Embryonic facial prominence (tissue), 1 donor: ENCODE measurements around the gene SIAH1.
"Not testable (repeated sequence)": the region's sequence is repeated elsewhere in the genome, so short reads cannot be mapped to it uniquely, and the experiment has no call there.

Experiments
- DNase-seq: peaks from one replicate; pipeline ENCODE4 v3.0.0-alpha.2; 2016; ENCODE audit errors: extremely low spot score

Gene SIAH1

DNA sequence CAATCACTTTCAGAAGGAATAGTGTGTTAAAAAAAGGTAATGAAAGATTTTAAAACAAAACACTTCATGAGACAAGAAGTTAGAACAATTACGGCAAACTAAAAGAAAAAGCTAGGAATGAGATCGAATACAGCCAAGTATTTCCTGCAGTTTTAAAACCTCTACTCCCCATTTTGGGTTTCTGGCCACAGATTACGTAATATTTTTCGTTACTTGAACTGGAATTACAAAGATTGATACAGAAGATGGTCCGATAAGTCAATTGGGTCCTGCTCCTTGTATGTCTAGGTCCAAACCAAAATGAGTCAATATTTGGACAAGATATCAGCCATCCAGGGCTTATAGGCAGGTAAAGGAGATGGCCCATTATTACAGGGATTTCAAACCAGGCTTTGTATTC is 52.2 kb downstream of the SIAH1 start:
- no peak for DNase-seq

DNA sequence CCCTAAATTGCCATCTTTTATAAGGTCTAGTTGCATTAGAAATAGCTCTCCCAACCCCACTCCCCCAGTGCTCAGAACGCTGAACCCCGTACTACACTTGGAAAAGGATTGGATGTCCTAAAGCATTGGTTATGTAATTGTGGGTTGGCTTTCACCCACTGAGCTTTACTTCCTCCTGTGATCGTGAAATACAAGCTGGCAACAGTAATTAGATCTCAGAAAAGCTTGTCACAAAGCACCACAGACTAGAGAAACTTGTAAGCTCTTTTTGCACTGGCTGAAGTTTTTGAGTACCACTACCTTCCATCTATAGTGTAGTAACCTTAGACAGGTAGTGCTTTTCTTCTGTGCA is 54.4 kb downstream of the SIAH1 start:
- no peak for DNase-seq

DNA sequence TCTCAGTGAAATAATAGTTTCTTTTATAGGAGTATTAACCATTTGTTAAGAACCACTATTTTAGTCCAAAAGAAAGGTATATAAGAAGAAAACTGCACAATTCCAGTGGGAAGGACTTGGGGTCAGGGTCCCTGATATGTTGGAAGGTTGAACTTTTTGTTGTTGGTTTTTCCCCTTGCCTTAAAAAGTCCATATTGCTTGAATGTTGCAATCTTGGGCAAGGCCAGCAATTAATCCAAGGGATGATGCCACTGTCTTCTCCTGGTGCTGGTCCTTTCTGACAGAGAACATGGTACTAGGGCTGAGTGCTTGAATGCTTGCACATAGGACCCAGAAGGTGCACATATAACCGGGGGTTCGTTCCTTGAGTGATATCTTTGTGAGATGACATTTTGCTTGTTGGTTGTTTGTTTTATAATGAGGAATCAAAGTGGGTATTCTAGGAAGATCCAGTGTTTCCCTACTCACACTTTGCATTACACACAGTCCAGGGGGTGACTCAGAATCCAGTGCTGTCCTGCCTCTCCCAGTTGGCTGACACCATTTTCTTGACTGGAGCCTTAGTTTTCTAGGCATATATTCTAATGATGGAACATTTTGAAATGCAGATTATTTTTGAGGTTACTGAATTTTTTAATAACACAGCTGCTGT is 54.9 kb downstream of the SIAH1 start:
- DNase-seq = no peak

DNA sequence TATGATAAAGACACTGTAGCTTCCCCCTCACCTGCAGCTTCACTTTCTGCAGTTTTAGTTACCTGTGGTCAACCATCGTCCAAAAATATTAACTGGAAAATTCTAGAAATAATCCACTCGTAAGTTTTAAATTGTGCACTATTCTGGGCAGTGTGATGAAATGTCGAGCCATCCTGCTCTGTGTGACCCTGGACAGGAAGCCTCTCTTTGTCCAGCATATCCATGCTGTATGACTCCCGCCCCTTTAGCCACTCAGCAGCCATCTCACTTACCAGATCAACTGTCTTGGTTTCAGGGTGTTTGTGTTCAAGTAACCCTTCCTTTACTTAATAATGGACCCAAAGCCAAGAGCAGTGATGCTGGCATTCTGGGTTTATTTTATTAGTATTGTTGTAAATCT is 56.1 kb downstream of the SIAH1 start:
- DNase-seq = no peak

DNA sequence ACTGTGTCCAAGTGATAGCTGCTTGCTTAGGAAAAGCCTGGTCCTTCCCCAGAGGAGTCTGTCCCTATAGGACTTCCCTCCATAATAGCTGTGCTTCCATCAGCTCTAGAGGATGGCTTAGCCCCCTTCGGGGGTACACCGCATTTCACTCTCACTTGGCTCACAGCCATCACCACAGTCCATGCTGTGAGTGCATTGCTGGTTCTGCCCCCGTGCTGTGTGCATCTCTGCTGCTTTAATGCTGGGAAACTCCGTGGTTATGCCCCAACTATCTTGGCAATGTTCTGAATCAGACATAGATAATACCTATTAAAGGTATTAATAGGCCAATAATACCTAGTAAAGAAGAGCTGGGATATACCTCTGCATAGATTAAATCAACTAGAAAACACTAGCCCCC is 58.3 kb downstream of the SIAH1 start:
- DNase-seq = no peak

DNA sequence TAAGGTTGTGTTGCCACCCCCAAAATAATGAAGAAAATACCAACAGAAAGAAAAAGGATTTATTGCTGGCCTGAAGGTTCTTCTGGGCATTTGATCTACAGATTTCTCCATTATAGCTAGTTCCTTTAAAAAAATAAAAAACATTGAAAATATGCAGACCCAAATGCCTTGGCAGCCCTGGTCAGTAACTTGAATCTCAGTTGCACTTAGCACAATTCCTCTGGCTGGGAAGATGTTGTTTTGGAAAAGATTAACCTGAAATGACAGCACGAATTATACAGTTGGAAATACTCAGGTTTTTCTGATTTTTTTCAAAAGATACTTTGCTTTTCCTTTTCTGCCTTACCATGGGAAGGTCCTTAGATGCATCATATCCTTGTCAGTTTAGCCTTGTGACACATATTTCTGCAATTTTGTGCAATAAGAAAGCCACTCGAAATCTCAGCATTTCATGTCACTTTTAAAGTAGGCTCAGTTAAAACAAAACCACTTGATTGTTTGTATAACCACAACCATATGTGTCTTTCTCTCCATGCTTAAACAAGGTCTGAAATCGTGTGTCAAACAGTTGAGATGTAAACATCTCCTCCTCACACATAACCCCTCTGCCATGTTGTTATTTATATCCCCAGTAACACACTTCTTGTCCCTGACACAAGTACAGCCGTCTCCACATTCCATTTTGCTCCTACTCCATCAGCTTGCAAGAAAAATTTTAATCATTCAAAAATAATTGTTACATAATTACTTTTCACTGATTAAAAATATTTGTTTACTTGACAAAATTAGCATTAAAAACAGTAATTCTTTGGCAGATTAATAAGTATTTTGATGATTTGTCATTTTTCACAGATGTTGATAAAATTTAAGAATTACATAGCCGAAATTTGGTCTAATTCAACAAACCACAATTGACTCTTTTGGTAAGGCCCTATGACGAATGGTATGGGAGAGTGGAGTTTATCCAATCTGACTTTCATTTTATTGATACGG is 61.1 kb downstream of the SIAH1 start:
- no peak for DNase-seq

DNA sequence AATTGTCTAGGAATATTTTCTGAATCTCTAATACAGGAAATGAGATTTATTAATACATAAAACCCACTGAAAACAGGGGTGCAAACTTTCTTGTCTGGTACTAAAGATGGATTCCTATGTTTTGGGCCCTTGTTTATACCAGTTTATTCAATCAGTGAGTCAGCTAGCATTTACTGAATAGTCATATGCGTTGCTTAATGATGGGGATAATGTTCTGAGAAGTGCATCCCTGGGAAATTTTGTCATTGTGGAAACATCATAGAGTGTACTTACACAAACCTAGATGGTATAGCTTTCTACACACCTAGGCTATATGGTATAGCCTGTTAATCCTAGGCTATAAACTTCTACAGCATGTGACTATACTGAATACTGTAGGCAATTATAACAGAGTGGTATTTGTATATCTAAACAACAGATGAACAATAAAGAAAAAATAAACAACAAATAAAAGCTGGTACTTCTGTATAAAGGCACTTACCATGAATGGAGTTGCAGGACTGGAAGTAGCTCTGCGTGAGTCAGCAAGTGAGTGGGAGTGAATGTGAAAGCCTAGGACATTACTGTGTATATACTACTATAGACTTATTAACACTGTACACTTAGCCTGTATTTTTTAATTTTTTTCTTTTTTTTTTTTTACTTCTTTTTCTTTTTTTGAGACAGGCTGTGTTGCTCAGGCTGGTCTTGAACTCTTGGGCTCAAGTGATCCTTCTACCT is 63.7 kb downstream of the SIAH1 start:
- no peak for DNase-seq

DNA sequence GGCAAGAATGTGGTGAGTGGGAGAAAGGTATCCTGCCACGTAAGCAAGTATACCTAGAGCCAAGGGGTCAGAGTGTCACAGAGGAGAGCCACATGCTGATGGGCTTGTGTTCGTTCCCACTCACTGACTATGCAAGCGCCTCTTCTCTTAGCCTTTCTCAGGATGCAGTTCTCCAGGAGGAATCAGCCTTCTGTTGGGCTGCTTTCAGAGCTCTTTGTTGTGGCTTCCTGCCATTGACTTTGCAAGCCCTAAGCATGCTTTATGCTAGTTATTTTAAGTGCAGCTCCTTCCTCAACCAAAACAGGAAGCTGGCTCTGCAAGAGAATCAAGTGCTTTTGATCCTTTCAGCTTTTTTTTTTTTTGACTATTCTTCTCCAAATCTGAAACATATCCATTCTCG is 66.6 kb downstream of the SIAH1 start:
- DNase-seq = no peak

DNA sequence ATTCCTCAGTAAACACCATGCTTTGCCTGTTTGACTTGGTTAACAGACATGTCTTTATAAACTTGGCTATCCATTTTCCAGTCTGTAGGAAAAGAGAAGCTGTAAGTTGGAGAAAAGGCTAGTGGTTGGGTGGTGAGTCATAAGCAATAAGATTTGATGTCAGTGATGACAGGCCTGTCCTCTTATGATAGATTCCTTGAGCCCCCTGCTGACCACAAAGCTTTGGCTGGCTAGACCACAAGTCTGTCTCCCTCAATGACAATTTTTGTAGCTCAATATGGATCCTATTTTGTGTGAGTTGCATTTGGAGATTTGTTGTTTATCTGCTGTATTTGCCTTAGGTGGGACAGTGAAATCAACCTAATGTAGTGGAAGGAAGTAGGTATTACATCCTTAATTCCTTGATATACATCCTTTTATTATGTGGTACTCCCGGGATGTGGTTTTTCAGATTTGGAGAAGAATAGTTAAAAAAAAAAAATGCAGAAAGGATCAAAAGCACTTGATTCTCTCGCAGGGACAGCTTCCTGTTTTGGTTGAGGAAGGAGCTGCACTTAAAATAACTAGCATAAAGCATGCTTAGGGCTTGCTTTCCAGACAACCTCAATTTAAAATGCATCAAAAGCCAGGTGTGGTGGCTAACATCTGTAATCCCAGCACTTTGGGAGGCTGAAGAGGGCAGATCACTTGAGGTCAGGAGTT is 67.4 kb downstream of the SIAH1 start:
- no peak for DNase-seq

DNA sequence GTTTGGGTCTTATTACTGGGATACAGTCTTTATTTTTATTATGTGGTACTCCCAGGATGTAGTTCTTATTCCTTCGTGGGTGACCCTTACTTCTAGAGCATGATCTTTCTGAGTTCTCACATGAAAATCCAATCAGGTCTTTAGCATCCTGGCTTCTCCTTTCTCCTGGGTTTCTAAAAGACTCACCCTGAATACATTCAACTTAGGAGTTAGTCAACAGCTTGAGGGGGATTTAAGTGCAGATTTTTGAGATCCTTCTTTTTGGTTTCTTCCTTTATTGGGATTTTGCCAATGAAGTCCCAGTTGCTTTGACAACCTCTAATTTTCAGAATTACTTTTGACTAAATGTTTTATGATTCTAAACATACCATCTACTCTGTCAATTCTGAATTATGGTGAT is 68.2 kb downstream of the SIAH1 start:
- DNase-seq = no peak

DNA sequence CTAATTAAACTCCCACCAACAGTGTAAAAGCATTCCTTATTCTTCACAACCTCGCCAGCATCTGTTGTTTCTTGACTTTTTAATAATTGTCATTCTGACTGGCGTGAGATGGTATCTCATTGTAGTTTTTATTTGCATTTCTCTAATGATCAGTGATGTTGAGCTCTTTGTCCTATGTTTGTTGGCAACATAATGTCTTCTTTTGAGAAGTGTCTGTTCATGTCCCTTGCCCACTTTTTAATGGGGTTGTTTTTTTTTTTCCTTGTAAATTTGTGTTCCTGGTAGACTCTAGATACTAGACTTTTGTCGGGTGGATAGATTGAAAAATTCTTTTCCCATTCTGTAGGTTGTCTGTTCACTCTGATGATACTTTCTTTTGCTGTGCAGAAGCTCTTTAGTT is 71.3 kb downstream of the SIAH1 start:
- not testable (repeated sequence) for DNase-seq

DNA sequence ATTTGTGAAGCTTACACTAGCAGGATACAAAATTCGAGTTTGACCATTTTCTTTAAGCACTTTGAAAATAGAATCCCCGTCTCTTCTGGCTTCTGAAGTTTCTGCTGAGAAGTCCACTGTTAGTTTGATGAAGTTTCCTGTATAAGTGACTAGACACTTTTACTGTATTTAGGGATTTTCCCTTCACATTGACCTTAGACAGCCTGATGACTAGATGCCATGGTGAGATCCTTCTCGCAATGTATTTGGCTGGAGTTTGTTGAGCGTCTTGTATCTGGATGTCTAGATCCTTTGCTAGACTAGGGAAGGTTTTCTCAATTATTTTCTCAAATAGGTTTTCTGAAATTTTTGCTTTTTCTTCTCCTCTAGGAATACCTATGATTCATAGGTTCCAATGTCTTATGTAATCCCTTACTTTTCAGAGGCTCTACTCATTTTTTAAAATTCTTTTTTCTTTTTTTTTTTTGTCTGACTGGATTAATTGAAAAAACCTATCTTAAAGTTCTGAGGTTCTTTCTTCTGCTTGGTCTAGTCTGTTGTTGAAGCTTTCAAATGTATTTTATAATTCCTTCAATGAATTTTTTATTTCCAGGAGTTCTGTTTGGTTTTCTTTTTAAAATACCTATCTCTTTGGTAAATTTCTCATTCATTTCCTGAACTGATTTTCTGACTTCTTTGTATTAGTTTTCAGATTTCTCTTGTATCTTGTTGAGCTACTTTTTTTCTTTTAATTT is 74.1 kb downstream of the SIAH1 start:
- no peak for DNase-seq
